Tibial nerve (tissue), 4 donors: ENCODE results near the gene BICRAL. TPM values are rescaled to one million over a fixed set of nuclear protein-coding genes. Genes with fewer than 3 reads are reported as not detected.
"Not testable (repeated sequence)": the region's sequence is repeated elsewhere in the genome, so short reads cannot be mapped to it uniquely, and the experiment has no call there.

ENCODE experiments used
- DNase-seq, 2 donors: peaks; one replicate each; pipeline ENCODE4 v3.0.0-alpha.2; 2019; ENCODE audit warnings: low spot score in 2 of 2
- H3K27ac ChIP-seq, 4 donors: fragments of 200-600 bp; sonication (generic) in 3 of 4; one replicate each; pipeline ENCODE4 v1.5.1; 2017 to 2019; ENCODE audit warnings: mild to moderate bottlenecking in 1 of 4
- H3K27me3 ChIP-seq, 2 donors: fragments of 200-600 bp; sonication (generic) in 1 of 2; one replicate each; pipeline versions ENCODE4 v1.5.1 to v1.6.0; 2017 to 2019
- H3K36me3 ChIP-seq, 3 donors: fragments of 200-600 bp; sonication (generic); one replicate each; pipeline ENCODE4 v1.5.1; 2018 to 2019
- H3K4me1 ChIP-seq, 4 donors: fragments of 200-600 bp; sonication (generic) in 3 of 4; one replicate each; pipeline ENCODE4 v1.5.1; 2017 to 2019
- H3K4me3 ChIP-seq, 4 donors: fragments of 200-600 bp; sonication (generic) in 3 of 4; one replicate each; pipeline ENCODE4 v1.5.1; 2017 to 2019; ENCODE audit warnings: mild to moderate bottlenecking in 1 of 4, moderate library complexity in 1 of 4
- H3K9me3 ChIP-seq, 4 donors: fragments of 200-600 bp; sonication (generic) in 3 of 4; one replicate each; pipeline ENCODE4 v1.5.1; 2017 to 2019
- CTCF ChIP-seq, 5 experiments: fragments of 200-600 bp in 3 of 5; fragments of 450-650 bp in 2 of 5; sonication (generic) in 3 of 5; IDR thresholded peaks; one replicate each; pipeline ENCODE4 v1.5.1; 2016 to 2019; ENCODE audit warnings: antibody characterized with exemption in 5 of 5, mild to moderate bottlenecking in 3 of 5, moderate library complexity in 2 of 5
- EP300 ChIP-seq, 2 donors: sonication (generic); formaldehyde crosslinking; IDR thresholded peaks; one replicate each; pipeline ENCODE4 v1.6.1; 2017; ENCODE audit warnings: antibody characterized with exemption in 2 of 2, mild to moderate bottlenecking in 1 of 2
- POLR2A ChIP-seq, 2 donors: fragments of 450-650 bp; IDR thresholded peaks; one replicate each; pipeline ENCODE4 v1.6.1; 2017; ENCODE audit warnings: antibody characterized with exemption in 2 of 2, mild to moderate bottlenecking in 2 of 2, moderate library complexity in 2 of 2
- WGBS, 2 donors: methylation state at CpG; one replicate each; pipeline ENCODE4 v1.1.5; 2018; 5-methylcytosine and 5-hydroxymethylcytosine counted together
- total RNA-seq, 4 donors: library from RNA; depleted of rRNA; stranded (reverse); fragments of >200 nt; gene quantifications; one replicate each; pipeline ENCODE4 v1.1.0, GENCODE V29; 2016

BICRAL gene
- total RNA-seq, 4 donors from 2014 or later: 17.1 to 25.1 (median 23.2) TPM

DNA sequence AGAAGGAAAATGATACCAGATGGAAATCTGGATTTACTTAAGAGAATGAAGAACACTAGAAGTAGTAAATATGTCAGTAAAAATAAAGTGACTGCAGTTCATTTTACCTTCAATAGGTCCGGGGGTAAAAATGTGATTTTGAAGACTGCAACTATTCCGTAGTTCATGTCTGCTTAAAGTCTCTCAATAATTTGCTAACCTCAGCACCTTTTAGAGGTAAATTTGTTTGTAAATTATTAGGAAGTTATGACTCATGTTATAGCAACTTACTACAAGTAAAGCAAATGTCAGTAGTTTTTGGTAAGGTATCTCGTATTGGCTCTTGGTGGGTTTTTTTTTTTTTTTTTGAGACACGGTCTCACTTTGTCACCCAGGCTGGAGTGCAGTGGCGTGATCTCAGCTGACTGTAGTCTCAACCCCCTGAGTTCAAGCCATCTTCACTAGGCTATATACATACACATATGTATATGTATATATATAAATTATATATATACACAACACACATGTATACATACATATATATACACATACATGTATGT, 32.1 kb downstream of the BICRAL start:
- peaks cover 0 to 19% (median 0%) of the 10 kb centered on the region in 4 donors for H3K4me1 ChIP-seq
- no peak for TF ChIP-seq EP300 (IDR thresholded peaks at IDR 0.05)
- WGBS, 2 donors: 78 to 84% methylated on average over 5 of the region's 5 CpGs
- H3K4me3 ChIP-seq: no peak overlapping the region
- no peak for DNase-seq
- no peaks in the 10 kb centered on the region for H3K27me3 ChIP-seq
- H3K27ac ChIP-seq: no peak overlapping the region
- peaks cover 0 to 11% (median 0%) of the 10 kb centered on the region in 3 donors for H3K36me3 ChIP-seq
- H3K9me3 ChIP-seq: no peaks in the 10 kb centered on the region

DNA sequence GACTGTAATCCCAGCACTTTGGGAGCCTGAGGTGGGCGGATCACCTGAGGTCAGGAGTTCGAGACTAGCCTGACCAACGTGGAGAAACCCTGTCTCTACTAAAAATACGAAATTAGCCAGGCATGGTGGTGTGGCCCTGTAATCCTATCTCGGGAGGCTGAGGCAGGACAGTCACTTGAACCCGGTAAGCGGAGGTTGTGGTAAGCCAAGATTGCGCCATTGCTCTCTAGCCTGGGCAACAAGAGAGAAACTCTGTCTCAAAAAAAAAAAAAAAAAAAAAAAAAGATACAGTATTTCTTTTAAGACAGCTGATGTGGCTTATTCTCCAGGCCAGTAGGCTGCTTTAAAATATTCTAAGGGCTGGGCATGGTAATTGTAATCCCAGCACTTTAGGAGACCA, 33.9 kb downstream of the BICRAL start:
- not testable (repeated sequence) for H3K27ac ChIP-seq, H3K27me3 ChIP-seq, DNase-seq, H3K4me3 ChIP-seq, H3K9me3 ChIP-seq
- WGBS, 2 donors: 88 to 92% methylated on average over 8 of the region's 8 CpGs
- Histone ChIP-seq H3K36me3 (peaks cover 0 to 11% (median 0%) of the 10 kb centered on the region in 3 donors), H3K4me1 (peaks cover 0 to 20% (median 3%) of the 10 kb centered on the region in 4 donors)

GRCh38 chr6:42817907-42818306, 36.1 kb downstream of the BICRAL start:
- Histone ChIP-seq H3K27me3 (no peaks in the 10 kb centered on the region), H3K36me3 (peaks cover 0 to 3% (median 0%) of the 10 kb centered on the region in 3 donors), H3K9me3 (no peaks in the 10 kb centered on the region), H3K27ac (no peak overlapping the region), H3K4me3 (no peak overlapping the region), H3K4me1 (peaks cover 0 to 41% (median 11%) of the 10 kb centered on the region in 4 donors)
- TF ChIP-seq EP300 (IDR thresholded peaks at IDR 0.05) (no peak), CTCF (IDR thresholded peaks at IDR 0.05) (no peak), POLR2A (IDR thresholded peaks at IDR 0.05) (no peak)
- DNase-seq: no peak

GRCh38 chr6:42818416-42818815, 36.6 kb downstream of the BICRAL start:
- Histone ChIP-seq H3K27ac (no peak overlapping the region), H3K27me3 (no peaks in the 10 kb centered on the region), H3K36me3 (peaks cover 0 to 8% (median 4%) of the 10 kb centered on the region in 3 donors), H3K4me1 (peaks cover 0 to 42% (median 11%) of the 10 kb centered on the region in 4 donors), H3K9me3 (no peaks in the 10 kb centered on the region), H3K4me3 (no peak overlapping the region)
- no peak for TF ChIP-seq POLR2A (IDR thresholded peaks at IDR 0.05)
- TF ChIP-seq CTCF (IDR thresholded peaks at IDR 0.05): no peak
- no peak for TF ChIP-seq EP300 (IDR thresholded peaks at IDR 0.05)
- WGBS, 2 donors: 84 to 94% methylated on average over 2 of the region's 2 CpGs
- no peak for DNase-seq

DNA sequence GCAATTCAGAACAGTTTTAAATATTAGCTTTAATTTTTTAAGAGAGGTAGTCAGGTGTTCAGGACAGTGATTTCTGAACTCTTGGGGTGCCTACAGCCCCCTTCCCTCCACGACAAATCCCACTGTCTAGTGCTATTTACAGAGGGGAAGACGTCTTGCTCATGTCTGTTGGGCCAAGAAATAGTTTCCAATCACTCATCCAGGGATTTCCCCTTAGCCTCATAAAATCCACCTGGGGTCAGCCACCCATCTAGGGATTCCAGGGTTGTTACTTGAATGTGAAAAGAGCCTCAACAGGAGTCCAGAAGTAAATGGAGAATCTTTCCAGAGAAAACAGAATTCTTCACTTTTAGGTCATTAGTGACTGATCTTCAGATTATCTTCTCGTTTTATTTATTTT, 37.0 kb downstream of the BICRAL start:
- peak overlapping the region in 2 of 4 donors; percentile 78 to 80 for H3K27ac ChIP-seq

More for the DNA sequence above, 37.0 kb downstream of the BICRAL start:
- Histone ChIP-seq H3K9me3 (no peaks in the 10 kb centered on the region), H3K4me1 (peaks cover 0 to 42% (median 11%) of the 10 kb centered on the region in 4 donors), H3K4me3 (no peak overlapping the region), H3K36me3 (peaks cover 0 to 13% (median 4%) of the 10 kb centered on the region in 3 donors), H3K27me3 (no peaks in the 10 kb centered on the region)
- no peak for DNase-seq
- TF ChIP-seq POLR2A (IDR thresholded peaks at IDR 0.05) (no peak), EP300 (IDR thresholded peaks at IDR 0.05) (no peak), CTCF (IDR thresholded peaks at IDR 0.05) (no peak)
- WGBS, 2 donors: 66% methylated on average over 3 of the region's 3 CpGs
